Stimulated activated CD4-positive, alpha-beta T cell treated with anti-CD3 and anti-CD28 coated beads, Interleukin-4, amount 100 ng/mL, for 1 hour (primary cell): ENCODE data around the gene SLC35B4.

ENCODE experiments used
- DNase-seq: peaks from one replicate; pipeline ENCODE4 v3.0.0-alpha.2; 2020

The SLC35B4 gene

DNA sequence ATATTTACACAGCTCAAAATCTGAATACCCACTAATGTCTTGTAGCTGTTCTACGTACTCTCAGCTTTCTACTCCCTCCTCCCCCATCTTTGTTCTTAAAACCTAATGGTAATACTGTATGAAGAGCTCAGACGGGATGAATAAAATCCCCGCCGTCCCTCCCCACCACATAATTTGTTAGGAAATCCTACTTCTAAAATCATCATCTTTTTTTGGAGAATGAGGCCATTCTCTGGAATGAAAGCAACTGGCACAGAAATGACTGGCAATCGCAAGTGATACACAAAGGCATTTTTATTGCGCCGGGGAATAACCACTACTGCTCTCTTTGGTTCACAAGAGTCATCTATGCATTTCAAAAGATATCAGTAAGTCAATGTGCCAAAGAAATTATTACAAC is 27.3 kb downstream of the SLC35B4 start:
- no peak for DNase-seq

DNA sequence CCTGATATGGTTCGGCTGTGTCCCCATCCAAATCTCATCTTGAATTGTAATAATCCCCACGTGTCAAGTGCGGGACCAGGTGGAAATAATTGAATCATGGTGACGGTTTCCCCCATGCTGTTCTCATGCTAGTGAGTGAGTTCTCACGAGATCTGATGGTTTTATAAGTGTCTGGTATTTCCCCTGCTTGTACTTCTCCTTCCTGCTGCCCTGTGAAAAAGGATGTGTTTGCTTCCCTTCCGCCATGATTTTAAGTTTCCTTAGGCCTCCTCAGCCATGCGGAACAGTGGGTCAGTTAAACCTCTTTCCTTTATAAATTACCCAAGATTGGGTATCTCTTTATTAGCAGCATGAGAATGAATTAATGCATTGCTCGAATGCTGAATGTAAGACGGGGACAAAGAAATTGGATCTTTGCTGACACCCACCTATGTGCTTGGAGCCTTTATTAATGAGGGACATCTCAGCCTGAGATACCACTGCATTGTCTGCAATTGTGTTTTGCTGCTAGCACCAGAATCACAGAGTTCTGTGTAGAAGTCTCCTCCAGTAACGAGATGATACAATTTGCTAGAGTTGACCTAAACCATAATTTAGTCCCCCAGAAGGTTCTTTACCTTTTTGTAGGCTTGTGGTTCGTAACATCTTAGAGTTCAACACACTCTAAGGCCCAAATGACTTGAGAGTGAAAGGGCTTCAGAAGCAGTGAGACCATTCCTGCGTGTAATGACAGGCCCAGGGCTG is 28.6 kb downstream of the SLC35B4 start:
- DNase-seq: no peak

DNA sequence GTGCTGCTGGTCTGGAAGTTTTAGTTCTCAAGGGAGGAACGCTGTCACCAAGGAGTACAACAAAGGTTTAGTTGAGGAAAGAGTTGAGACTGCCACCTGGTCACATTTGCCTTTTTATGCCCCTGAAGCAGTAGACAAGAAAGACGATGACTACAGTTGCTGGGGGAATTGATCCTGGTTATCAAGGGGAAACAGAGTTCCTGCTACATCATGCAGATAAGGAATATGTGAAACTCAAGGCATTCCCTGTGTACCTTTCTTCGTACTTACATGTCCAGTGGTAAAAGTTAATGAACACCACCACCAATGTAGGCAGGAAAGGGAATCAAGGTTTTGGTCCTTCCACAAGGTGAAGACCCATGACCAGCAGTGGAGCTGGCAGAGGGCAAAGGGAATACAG is 31.8 kb downstream of the SLC35B4 start:
- no peak for DNase-seq

DNA sequence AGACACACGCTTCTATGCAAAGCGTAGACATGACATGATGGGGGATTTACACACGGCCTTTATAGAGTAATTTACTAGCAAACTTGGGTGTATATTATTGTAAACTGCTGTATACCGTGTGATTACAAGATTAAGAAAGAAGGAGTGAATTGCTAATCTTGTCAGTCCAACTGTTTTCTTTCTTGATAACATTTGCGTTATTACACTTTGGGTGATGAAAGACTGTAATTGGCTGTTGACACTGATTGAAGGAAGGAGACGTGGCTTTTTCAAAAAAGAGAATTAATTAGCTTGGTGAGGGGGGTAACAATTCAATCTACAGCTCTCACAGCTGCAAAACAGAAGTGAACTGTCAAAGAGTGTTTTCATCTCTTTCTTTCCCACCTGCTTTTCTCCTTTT is 32.7 kb downstream of the SLC35B4 start:
- DNase-seq: no peak

DNA sequence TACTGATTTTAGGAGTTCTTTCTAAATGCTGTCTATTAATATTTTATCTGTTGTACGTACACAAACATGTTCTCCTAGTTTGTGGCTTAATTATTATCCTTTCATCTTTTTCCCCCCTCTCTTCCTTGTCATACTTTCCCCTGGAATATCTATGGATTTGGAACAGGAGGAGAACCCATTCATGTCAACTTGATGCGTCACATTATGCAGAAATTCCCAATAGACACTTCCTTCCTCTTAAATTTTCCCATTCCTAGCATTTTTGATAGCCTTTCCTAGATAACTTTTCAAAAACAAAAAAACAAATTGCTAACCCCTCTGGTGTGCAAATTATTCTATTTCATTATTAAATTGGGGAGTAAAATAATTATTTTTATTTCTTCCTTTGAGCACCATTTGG is 36.2 kb downstream of the SLC35B4 start:
- no peak for DNase-seq

DNA sequence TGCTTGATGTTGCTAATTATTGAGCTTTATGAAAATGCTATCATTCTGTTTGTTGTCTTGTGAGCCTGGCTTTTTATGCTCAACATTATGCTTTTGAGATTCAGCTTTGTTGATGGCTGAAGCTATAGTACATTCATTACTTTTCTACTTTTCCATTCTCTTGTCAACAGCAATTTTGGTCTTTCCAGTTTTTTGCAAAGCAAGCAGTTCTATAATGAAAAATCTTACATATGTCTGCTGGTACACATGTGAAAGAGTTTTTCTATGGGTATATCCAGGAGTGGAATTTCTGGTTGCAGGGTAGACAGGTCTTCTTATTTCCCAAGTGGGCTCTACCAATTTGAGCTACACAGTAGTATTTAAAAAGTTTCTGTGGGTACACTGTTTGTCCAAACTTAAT is 36.8 kb downstream of the SLC35B4 start:
- DNase-seq: no peak

DNA sequence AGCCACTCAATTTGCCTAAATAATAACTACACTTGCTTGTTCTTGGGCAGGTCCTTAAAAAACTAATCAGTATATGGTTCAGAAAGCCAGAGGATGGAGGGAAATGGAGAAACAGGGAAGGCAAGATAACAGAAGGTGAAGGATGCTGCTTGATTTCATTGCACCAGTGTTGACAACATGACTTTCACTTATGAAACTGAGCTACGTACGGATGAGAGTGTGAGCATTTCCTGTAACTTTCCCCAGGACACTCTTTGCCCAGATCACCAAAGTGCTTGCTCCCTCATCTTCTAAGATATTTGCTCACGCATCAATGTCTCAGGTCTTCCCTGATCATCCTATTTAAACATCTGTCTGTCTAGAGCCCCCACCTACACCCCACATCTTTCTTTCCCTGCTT is 37.4 kb downstream of the SLC35B4 start:
- no peak for DNase-seq

DNA sequence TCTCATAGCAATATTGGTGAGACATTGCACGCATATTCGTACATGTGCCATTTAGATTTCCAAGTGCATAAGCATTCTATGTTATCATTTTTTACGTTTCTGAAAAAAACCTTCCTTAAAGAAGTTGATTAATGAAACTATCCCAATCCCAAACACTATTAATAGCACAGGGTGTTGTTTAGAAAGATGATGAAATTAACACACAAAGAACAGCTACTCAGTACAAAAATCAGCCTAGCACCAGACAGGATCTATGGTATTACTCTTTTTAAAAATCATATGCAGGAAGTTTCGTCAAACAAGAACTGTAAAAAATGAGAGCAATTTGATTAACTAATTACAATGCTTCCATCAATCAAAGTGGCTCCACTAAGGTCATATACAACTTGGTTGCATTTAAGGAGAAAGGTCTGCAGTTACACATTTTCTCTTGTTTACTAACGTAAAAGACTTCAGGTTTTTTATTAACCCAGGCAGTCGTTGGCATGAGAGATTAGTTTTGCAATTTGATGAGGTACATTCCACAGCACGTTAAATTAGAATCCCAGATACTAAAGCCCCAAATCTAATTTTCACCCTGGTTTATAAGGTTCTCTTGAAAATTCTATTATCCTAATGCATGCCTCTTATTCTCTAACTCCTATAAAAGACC is 38.1 kb downstream of the SLC35B4 start:
- DNase-seq: no peak

DNA sequence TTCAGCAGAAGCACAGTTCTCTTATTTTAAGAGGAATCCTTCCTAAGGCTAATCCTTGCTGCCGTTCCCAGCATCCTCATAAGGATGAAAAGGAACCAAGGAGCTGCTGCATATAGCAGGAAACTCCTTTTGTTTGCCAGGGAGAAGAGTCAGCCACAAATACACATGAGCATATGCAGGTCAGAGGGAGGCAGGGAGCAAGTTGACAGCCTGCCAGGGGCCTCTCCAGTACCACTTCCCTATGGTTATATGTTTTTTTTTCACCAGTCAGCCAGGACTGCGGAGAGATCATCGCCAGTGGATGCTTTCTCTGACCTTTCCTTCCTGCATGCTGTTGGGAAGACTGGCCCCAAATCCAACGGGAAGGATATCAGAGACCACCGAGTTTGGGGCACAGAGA is 39.8 kb downstream of the SLC35B4 start:
- no peak for DNase-seq

DNA sequence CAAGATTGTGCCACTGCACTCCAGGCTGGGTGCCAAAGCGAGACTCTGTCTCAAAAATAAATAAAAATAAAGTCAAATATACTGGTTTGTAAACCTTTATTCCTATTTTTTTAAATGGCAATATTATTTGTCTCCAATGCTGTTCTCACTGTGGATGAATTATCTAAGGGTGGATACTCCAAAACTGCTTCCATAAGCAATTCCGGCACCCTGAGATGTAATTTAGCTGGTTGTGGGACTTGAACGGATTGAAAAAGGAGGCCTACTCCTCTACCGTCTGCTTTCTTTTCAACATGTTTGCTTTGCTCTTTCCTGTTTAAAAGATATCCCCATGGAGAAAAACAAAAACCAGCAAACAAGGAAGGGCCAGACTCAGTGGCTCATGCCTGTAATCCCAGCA is 54.4 kb downstream of the SLC35B4 start:
- no peak for DNase-seq

DNA sequence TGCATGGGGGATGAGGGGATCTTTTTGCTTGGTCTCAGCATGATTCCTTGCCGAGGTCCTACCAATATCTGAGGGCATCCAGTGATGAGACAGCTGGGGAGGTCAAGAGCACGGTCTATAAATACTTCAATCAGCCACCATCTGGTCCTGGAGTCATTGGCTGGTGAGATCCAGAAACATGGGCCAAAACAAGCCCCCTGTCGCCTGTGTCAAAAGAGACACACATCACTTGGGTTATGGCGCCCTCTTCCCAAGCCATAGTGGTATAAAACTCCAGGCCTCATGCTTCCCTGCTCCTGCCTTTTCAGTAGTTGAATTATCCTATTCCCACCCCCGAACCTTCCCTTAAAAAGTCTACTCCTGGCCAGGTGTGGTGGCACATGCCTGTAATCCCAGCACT is 60.9 kb downstream of the SLC35B4 start:
- no peak for DNase-seq

DNA sequence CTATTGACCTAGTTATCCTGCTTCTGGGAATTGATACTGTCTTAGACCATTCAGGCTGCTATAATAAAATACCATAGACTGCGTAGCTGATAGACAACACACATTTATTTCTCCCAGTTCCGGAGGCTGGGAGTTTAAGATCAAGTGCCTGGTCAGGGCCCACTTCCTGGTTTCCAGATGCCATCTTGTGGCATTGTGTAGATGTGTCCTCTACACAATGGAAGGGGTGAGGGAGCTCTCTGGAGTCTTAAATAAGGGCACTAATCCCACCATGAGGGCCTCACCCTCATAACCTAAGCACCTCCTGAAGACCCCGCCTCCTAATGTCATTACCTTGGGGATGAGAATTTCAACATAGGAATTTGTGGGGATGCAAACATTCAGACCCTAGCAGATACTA is 62.4 kb downstream of the SLC35B4 start:
- no peak for DNase-seq

DNA sequence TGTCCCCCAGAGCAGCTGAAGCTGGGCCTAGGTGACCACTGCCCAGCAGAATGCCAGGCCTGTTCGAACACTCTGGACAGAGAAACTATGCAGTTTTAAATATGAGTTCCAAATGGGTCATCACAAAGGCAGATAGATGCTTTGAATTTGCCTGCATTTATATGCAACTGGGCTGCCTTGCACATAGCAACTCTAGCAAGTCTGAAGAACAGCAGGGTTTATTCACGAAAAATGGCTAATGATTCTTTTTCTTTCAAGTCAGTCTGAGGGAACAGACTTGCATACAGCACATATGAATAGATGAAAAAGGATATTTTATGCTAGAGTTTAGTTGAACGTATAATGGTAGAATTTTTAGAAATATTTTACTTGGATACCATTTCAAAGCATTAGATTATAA is 68.5 kb downstream of the SLC35B4 start:
- DNase-seq: no peak

DNA sequence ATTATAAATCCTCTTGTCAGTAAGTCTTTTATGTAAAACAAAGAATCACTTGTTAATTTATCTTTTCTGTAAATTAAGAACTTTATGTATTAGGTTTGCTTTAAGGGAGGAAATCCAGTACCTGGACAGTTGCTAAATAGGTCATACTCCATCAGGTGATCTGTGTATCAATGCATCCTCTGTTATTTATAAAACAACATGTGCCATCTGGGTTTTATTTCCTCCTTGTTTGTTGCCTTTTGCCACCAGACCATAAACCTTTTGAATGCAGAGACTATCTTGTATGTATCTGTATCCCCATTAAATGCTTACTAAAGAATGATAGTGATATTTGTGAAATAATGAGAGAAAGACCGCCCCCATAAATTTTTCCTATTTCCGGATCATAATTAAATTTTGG is 70.0 kb downstream of the SLC35B4 start:
- no peak for DNase-seq

DNA sequence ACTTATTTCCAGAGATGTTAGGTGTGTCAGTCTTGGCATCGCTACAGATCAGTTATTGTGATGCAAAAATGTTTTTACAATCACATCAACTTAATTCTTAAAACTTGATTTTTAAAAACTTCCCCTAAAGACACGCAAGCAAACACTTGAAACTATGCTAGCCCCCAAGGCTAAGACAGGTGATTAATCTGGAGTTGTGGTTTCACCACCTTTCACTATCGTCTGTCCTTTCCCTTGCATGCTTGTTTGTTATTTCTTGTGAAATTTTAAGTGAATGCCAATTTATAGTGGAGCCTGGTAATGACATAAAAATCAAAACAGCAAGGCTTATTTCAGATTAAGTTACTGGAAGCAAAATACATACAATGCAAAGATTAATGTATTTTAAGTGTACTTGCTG is 70.4 kb downstream of the SLC35B4 start:
- DNase-seq: no peak

DNA sequence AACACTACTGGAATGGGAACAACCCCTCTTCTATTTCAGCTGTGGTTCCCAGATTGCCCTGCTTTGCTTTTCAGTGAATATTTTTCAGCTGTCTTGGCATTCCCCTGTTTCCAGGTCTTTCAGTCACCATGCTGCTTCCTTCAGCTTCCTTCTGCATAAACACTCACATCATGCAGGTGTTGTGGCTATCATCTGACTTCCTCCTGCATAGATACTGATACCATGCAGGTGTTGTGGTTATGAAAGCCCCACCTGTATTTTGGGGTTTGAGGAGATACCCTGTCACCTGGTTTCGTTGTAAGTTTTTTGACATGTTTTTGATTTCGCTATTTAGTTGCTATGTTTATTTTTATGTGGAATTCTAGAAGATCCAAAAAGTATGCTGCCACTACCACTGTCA is 71.5 kb downstream of the SLC35B4 start:
- DNase-seq: no peak
